ENCODE results near the gene ADAMTS14.

Gene ADAMTS14

DNA sequence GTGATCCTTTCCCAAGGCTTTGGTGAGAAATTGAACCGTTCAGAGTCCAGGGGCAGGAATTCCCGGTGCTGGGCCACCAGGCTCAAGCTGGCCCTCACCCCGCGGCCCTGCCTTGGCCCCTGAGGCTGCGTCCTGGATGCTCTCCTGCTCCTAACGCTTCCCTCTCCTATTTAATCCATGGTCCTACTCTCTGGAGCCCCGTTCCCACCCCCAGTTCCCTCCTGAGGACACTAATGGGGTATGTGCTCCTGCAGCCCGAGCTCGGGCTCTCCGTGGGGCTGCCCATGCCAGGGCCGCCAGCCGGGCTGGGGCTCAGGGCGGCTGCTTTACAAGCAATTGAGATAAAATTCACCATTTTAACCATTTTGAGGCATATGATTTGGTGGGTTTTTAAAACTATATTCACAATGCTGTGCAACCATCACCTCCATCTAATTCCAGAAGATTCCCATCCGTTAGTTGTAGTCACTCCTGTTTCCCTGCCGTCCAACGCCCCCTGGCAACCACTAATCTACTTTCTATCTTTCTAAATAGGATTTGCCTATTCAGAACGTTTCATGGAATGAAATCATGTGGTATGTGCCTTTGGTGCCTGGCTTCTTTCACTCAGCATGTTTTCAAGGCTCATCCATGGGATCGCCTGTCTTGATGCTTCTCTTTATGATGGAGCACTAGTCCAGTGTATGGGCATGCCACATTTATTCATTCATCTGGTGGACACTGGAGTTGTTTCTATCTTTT is 33.0 kb downstream of the ADAMTS14 start:
- DNase-seq (ENCODE audit: low spot score) = no peak
- TF ChIP-seq, protein P1, sequence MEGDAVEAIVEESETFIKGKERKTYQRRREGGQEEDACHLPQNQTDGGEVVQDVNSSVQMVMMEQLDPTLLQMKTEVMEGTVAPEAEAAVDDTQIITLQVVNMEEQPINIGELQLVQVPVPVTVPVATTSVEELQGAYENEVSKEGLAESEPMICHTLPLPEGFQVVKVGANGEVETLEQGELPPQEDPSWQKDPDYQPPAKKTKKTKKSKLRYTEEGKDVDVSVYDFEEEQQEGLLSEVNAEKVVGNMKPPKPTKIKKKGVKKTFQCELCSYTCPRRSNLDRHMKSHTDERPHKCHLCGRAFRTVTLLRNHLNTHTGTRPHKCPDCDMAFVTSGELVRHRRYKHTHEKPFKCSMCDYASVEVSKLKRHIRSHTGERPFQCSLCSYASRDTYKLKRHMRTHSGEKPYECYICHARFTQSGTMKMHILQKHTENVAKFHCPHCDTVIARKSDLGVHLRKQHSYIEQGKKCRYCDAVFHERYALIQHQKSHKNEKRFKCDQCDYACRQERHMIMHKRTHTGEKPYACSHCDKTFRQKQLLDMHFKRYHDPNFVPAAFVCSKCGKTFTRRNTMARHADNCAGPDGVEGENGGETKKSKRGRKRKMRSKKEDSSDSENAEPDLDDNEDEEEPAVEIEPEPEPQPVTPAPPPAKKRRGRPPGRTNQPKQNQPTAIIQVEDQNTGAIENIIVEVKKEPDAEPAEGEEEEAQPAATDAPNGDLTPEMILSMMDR (IDR thresholded peaks at IDR 0.05; ENCODE audit: extremely low read depth, missing control alignments) = no peak

DNA sequence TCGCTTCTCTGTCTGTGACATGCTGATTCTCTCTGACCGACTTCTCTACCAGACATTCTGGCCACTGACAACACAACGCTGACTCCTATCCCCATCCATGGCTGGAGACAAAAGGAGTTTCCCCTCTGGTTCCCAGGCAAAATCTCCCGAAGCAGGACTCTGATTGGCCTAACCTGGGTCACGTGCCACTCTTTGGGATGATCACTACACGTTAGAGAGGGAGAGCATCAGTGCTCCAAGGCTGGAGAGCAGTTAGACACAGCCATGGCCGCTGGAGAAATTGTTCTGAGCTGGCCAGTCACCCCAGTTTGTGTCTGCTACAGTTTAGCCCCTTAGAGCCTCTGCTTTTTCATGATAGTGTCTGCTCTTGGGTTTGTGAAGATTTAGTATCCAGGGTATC is 38.9 kb downstream of the ADAMTS14 start:
- TF ChIP-seq, protein P1 (IDR thresholded peaks at IDR 0.05; ENCODE audit: extremely low read depth, missing control alignments) = no peak
- DNase-seq (ENCODE audit: low spot score) = no peak

DNA sequence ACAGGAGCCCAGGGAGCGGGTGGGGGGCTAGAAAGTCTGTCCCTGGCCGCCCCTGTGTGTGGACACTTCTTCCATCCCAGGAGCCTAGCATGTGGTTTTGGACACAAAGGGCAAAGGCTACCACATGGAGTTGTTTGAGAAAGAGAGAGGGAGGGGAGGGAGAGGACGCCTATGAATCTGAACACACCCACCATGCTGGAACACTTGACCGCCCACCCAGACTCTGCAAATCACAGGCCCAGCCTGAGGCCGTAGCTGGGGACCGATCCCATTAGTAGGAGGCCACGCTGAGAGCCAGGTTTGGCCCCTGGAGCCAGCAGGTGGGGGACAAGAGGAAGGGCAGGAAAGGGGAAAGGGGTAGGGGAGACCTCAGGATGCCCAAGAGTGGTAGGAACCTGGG is 39.6 kb downstream of the ADAMTS14 start:
- TF ChIP-seq, protein P1 (IDR thresholded peaks at IDR 0.05; ENCODE audit: extremely low read depth, missing control alignments) = no peak
- no peak for DNase-seq (ENCODE audit: low spot score)

DNA sequence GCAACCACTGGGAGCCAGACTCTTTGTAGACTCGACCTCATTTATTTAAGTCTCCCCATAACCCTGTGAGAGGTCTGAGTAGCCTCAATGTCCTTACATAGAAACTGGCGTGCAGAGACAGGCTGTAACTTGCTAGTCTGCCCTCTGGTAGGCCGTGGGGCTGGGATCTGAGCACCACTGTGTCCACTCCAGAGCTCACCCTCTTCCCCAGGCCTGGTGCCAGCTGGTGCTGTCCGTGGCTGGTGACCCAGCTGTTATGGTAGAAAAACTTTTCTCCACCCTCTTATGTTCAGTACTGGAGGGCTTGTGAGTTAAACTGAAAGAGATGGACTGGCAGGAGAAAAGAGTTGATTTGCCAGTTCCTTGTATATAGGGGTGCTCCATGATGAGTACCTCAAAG is 41.9 kb downstream of the ADAMTS14 start:
- TF ChIP-seq, protein P1 (IDR thresholded peaks at IDR 0.05; ENCODE audit: extremely low read depth, missing control alignments) = no peak
- no peak for DNase-seq (ENCODE audit: low spot score)

DNA sequence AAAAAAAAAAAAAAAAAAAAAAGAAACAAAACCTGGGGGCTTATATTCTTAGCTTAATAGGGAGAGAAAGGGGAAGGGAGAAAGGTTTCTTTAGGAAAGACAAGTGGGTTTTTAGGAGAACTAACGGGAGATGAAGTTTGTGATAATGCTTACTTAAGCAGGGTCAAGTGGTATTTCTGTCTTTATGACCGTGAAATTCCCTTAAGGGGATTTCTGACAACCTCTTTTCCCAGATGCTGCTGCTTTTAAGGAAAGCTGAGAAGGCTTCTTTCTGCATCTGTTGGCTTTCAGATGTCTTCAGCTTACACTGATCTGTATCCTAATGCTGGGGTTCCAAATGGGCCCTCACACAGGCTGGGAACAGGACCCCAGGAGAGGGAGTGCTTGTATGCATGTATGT is 42.6 kb downstream of the ADAMTS14 start:
- no peak for DNase-seq (ENCODE audit: low spot score)
- TF ChIP-seq, protein P1 (IDR thresholded peaks at IDR 0.05; ENCODE audit: extremely low read depth, missing control alignments) = no peak

DNA sequence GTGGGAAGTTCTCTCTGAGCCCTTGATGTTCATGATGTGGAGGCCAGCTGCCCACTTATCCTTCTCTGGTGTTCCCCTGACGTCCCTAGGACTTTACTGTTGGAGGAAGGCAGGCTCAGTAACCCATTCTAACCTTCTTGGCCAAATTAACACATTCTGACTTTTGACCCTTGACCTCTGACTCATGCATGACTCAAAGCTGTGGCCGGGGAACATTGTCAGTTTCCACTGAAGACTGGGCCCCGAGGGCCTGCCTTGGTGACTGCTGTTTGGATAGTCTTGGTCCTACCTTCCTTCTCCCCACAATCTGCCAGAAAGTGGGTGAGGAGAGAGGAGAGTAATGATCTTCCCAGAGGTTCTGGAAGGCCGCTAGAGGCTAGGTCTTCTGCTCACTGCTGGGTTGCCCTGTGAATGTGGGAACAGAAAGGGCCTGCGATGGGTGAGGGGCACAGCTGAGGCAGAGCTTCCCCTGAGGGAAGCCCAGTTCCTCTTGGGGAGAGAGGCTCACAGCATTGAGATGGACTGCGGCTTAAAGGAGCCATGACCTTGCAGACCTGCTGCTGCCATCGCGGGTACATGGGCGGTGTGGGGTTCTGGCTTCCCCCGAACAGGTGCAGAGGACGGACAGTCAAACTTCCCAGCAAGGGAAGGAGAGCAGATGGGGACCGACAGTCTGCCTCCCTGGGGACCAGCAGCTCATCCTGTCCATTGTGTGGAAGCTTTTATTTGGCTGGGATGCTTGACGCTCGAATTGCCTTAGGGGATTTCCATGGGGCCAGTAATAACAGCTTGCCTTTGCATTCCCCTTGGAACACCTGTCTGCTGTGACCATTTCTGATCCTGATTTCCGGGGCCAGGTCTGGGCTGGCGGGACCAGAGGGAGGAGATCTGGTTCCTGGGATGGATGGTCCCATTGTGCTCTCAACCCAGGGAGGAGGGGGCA is 43.8 kb downstream of the ADAMTS14 start:
- DNase-seq (ENCODE audit: low spot score) = no peak
- TF ChIP-seq, protein P1 (IDR thresholded peaks at IDR 0.05; ENCODE audit: extremely low read depth, missing control alignments) = no peak

DNA sequence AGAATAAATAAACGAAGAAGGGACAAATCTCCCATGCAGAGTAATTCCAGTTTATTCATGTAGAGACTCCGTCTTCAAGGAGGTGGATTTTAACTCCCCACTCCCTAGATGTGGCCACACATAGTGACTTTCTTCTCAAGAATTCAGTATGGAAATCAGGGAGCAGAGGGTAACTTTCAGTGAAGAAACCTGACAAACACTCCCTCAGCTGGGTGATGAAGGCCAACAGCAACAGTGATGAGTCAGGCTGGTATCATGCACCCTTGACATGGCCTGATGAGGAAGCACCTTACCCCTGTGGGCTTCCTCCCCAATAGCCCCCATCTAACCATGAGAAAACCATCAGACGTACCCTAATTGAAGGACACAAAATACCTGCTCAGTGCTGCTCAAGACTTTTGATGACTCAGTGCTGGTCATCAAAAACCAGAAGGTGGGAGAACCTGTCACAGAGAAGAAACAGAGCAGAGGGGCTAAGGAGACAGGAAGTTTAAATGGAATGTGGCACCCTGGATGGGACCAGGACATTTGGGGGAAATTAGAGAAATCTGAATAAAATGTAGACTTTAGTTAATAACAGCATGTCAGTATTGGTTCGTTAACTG is 50.6 kb downstream of the ADAMTS14 start:
- TF ChIP-seq, protein P1 (IDR thresholded peaks at IDR 0.05; ENCODE audit: extremely low read depth, missing control alignments) = no peak
- no peak for DNase-seq (ENCODE audit: low spot score)
